ENCODE data around the gene ABCA3. TPM values are rescaled to one million over a fixed set of nuclear protein-coding genes. Genes with fewer than 3 reads are reported as not detected.

ABCA3 gene
- total and polyA plus RNA-seq, 2 donors = 5.5 to 8.3 TPM

DNA sequence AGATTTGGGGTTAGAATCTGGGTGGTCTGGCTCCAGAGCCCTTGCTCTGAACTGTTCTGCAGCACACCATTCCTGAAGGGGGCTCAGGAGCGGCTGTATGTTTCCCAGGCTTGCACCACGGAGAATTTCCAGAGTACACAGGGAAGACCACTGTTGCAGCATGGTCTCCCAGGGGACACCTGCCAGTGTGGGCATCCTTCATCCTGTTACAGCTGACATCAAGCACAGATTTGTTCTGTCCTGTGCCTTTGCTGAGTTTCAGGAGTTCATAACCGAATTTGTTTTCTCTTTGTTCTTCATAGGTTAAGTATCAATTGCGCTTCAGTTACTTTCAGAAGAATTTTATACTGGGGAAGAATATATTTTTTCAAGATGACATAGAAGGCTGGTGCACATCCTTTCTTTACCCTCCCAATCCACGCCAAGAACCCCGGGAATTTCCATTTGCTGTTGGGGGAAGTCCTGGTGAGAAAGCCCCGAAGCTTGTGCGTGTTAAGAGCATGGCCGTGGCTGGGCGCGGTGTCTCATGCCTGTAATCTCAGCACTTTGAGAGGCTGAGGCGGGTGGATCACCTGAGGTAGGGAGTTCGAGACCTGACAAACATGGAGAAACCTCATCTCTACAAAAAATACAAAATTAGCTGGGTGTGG is 26.3 kb upstream of the ABCA3 start:
- 91% methylated on average over 13 of the region's 13 CpGs for WGBS
- Histone ChIP-seq H3K36me3 (ENCODE audit: insufficient read depth) (no peaks in the 10 kb centered on the region), H3K4me3 (ENCODE audit: low read depth, low read length) (no peak overlapping the region), H3K4me1 (ENCODE audit: insufficient read depth) (no peaks in the 10 kb centered on the region), H3K27ac (ENCODE audit: low read depth) (no peak overlapping the region)
- no peak for DNase-seq (ENCODE audit: extremely low spot score)

DNA sequence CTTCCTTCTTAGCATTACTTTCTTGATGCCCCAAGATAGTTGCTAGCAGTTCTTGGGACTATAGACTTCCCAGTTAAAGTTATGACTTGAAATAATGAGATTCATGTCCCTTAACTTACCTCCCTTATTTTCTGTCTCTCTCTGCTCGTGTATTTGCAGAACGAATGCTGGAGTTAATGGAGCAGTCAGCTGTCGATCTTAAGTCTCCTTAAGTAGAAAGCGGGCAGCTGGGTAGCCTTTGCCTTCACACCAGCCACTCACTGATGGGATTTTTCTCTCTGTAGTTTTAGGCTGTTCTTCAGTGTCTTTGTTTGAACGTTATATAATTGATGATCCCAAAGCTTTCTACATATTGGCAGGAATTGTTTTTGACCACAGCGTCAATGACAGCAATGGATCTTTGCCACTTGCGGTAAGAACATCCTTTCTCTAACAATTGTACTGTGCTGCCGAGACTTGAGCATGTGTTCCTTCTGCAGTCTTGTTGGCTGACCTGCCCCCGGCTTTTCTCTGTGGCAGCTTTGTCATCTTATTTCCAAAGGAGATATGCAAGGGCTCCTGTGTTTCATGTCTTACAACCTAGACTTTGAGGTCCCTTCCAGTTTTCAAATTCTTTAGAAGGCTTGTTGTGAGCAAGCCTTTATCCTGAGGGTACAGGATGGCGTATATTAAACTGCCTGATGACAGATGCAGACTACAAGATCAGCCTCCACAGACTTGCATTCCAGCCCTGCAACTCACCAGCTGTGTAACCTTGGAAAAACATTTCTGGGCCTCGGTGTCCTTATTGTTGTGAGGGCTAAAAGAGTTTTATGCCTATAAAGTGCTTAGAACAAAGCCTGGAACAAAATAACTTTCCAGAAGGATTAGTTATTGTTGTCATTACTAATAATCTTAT is 25.1 kb upstream of the ABCA3 start:
- Histone ChIP-seq H3K4me3 (ENCODE audit: low read depth, low read length) (no peak overlapping the region), H3K36me3 (ENCODE audit: insufficient read depth) (no peaks in the 10 kb centered on the region), H3K4me1 (ENCODE audit: insufficient read depth) (no peaks in the 10 kb centered on the region), H3K27ac (ENCODE audit: low read depth) (no peak overlapping the region)
- 40% methylated on average over 11 of the region's 11 CpGs for WGBS
- no peak for DNase-seq (ENCODE audit: extremely low spot score)

DNA sequence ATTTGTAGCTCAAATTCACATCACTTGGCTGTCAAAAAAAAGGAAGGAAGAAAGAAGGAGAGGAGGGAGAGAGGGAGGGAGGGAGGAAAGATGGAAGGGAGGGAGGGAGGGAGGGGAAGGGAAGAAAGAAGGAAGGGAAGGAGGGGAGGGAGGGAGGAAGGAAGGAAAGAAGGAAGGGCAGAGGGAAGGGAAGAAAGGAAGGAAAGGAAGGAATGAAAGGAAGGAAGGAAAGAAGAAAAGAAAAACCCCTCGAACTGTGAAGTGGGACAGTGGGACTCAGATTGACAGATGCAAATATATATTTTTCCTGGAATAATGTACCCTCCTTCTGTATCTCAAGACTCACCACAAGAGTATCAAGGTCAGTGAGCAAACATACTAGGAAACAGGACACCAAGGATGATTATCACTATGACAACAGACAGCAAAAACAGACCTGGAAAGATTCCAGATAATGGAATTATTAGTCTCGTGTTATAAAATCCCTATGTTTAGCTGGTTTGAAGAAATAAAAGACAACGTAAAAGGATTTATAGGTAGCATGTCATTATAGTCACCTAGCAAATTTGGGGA is 24.2 kb upstream of the ABCA3 start:
- Histone ChIP-seq H3K4me3 (ENCODE audit: low read depth, low read length) (no peak overlapping the region), H3K36me3 (ENCODE audit: insufficient read depth) (no peaks in the 10 kb centered on the region), H3K27ac (ENCODE audit: low read depth) (no peak overlapping the region), H3K4me1 (ENCODE audit: insufficient read depth) (no peaks in the 10 kb centered on the region)
- DNase-seq (ENCODE audit: extremely low spot score) = no peak
- WGBS = 14% methylated on average over 3 of the region's 3 CpGs

DNA sequence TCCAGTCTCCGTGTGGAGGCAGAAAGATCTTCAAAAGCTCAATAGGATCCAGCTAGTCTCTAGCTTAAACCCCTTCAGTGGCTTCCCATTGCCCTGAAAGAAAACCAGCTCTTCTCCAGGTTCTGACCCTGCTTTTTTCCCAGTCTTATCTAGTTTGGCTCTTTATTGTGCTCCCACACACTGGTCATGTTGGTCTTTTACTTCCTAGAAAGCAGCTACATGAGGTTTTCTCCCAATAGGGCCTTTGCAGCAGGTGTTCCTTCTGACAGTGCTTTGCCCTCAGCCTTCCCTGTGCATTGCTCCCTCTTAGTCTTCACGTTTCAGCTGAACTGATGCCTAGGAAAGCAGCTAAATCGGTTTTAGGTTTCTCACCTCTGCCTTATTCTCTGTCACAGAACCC is 21.7 kb upstream of the ABCA3 start:
- H3K36me3 ChIP-seq (ENCODE audit: insufficient read depth) = no peaks in the 10 kb centered on the region
- H3K27ac ChIP-seq (ENCODE audit: low read depth) = no peak overlapping the region
- no peak for DNase-seq (ENCODE audit: extremely low spot score)
- H3K4me3 ChIP-seq (ENCODE audit: low read depth, low read length) = no peak overlapping the region
- 55% methylated on average over 3 of the region's 3 CpGs for WGBS
- no peaks in the 10 kb centered on the region for H3K4me1 ChIP-seq (ENCODE audit: insufficient read depth)

DNA sequence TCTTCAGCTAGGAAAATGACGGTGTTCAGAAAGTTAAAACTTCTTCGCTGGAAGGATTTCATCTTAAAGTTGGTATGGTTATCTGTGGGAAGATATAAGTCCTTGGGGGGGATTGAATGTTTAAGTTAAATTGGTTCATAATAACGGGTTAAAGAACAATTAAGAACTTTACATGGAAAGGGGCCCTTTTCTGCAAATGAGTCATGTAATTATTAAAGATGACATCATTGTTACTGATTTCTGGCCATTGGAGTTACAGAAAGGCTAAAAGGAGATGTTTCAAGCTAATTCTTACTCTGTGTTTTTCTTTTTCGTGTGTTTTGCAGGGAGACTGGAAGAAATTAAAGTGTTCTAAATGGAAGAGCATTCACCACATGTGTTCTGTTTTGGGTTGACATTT is 20.6 kb upstream of the ABCA3 start:
- no peak overlapping the region for H3K4me3 ChIP-seq (ENCODE audit: low read depth, low read length)
- DNase-seq (ENCODE audit: extremely low spot score) = no peak
- H3K36me3 ChIP-seq (ENCODE audit: insufficient read depth) = no peaks in the 10 kb centered on the region
- H3K4me1 ChIP-seq (ENCODE audit: insufficient read depth) = no peaks in the 10 kb centered on the region
- no peak overlapping the region for H3K27ac ChIP-seq (ENCODE audit: low read depth)
- 73% methylated on average over 4 of the region's 4 CpGs for WGBS

DNA sequence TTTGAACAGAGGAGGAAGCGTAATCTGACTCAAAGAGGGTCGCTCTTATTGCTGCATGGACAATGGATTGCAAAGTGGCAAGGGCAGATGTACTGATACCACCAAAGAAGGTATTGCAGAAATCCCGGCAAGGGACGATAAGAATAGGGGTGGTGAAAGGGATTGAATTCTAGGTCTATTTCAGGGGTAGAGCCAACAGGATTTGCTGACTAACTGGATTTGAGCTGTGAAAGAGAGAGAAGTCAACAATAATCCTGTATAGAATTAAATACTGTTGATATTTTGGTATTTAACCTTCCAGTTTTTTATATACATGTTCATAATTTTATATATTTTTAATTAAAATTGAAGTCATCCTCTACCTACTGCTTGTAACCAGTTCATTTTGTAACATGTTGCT is 19.4 kb upstream of the ABCA3 start:
- H3K27ac ChIP-seq (ENCODE audit: low read depth) = no peak overlapping the region
- WGBS = 68% methylated on average over 4 of the region's 4 CpGs
- no peak overlapping the region for H3K4me3 ChIP-seq (ENCODE audit: low read depth, low read length)
- H3K4me1 ChIP-seq (ENCODE audit: insufficient read depth) = no peaks in the 10 kb centered on the region
- DNase-seq (ENCODE audit: extremely low spot score) = no peak
- no peaks in the 10 kb centered on the region for H3K36me3 ChIP-seq (ENCODE audit: insufficient read depth)

DNA sequence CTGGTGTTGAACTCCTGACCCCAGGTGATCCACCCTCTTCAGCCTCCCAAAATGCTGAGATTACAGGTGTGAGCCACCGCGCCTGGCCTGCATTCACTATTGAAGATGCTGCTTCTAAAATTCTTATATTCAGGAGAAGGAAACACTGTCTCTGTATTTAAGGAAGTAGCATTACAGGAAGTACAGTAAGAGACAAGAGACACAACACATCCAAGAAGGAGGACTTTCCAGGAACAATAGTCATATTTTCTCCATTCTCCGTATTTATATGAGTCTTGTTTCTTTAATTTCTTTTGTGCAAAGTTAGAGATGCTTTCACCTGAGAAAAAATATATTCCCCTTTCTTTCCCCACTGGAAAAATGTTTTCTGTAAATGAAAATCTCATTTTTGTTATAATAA is 18.3 kb upstream of the ABCA3 start:
- H3K27ac ChIP-seq (ENCODE audit: low read depth) = no peak overlapping the region
- no peak for DNase-seq (ENCODE audit: extremely low spot score)
- 95% methylated on average over 3 of the region's 3 CpGs for WGBS

DNA sequence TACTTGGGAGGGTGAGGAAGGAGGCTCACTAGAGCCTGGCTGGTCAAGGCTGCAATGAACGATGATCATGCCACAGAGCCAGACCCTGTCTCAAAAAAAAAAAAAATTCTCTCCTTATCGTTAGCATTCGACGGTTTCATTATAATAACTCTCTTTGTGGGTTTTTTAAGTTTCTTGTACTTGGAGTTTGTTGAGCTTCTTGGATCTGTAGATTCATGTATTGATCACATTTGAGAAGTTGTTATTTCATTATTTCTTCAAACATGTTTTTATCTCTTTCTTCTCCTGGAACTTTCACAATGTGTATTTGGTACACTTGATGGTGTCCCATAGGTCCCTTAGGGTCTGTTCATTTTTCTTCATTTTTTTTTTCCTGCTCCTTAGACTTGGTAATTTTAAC is 16.8 kb upstream of the ABCA3 start:
- Histone ChIP-seq H3K36me3 (ENCODE audit: insufficient read depth) (no peaks in the 10 kb centered on the region), H3K4me1 (ENCODE audit: insufficient read depth) (no peaks in the 10 kb centered on the region), H3K4me3 (ENCODE audit: low read depth, low read length) (no peak overlapping the region), H3K27ac (ENCODE audit: low read depth) (no peak overlapping the region)
- no peak for DNase-seq (ENCODE audit: extremely low spot score)
- WGBS = 95% methylated on average over 4 of the region's 4 CpGs

More for the DNA sequence above, 18.3 kb upstream of the ABCA3 start:
- H3K4me3 ChIP-seq (ENCODE audit: low read depth, low read length) = no peak overlapping the region
- H3K36me3 ChIP-seq (ENCODE audit: insufficient read depth) = no peaks in the 10 kb centered on the region
- no peaks in the 10 kb centered on the region for H3K4me1 ChIP-seq (ENCODE audit: insufficient read depth)

DNA sequence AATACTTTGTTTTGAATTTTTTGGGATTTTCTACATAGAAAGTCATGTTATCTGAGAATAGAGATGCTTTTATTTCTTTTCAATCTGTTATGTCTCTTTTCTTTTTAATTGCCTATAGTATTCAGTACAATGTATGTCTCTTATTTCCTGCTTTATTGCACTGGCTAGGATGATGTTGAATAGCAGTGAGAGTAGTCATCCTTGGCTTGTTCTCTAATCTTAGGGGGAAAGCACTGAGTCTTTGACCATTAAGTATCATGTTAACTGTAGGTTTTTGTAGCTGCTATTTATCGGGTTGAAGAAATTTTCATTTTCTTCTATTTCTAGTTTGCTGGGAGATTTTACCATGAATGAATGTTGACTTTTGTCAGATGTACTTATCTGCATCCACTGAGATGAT is 10.0 kb upstream of the ABCA3 start:
- H3K4me1 ChIP-seq (ENCODE audit: insufficient read depth) = no peaks in the 10 kb centered on the region
- DNase-seq (ENCODE audit: extremely low spot score) = no peak
- no peak overlapping the region for H3K4me3 ChIP-seq (ENCODE audit: low read depth, low read length)
- no peaks in the 10 kb centered on the region for H3K36me3 ChIP-seq (ENCODE audit: insufficient read depth)
- H3K27ac ChIP-seq (ENCODE audit: low read depth) = no peak overlapping the region
- 75% methylated on average over 1 of the region's 1 CpG for whole genome bisulfite sequencing

DNA sequence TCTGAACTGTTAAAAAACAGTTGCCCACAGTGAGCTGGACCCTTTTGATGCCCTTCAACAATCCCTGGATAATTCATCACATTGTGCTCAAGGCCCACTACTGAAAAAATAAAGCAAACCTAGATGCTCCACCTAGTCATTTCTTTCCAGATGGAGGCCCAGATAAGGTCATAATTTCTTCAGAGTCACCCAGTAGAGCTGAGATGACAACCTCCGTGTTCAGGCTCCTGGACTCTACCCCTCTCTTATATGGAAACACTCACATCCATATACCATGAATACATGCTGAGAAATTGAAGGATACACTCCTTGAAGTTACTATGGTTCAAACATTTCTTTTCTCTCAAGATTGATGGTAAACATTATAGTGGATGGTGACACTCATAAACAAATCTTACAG is 2.7 kb upstream of the ABCA3 start:
- Histone ChIP-seq H3K27ac (ENCODE audit: low read depth) (no peak overlapping the region), H3K36me3 (ENCODE audit: insufficient read depth) (no peaks in the 10 kb centered on the region), H3K4me3 (ENCODE audit: low read depth, low read length) (no peak overlapping the region), H3K4me1 (ENCODE audit: insufficient read depth) (peaks cover 2% of the 10 kb centered on the region)
- DNase-seq (ENCODE audit: extremely low spot score) = no peak
- WGBS = 66% methylated on average over 1 of the region's 1 CpG

DNA sequence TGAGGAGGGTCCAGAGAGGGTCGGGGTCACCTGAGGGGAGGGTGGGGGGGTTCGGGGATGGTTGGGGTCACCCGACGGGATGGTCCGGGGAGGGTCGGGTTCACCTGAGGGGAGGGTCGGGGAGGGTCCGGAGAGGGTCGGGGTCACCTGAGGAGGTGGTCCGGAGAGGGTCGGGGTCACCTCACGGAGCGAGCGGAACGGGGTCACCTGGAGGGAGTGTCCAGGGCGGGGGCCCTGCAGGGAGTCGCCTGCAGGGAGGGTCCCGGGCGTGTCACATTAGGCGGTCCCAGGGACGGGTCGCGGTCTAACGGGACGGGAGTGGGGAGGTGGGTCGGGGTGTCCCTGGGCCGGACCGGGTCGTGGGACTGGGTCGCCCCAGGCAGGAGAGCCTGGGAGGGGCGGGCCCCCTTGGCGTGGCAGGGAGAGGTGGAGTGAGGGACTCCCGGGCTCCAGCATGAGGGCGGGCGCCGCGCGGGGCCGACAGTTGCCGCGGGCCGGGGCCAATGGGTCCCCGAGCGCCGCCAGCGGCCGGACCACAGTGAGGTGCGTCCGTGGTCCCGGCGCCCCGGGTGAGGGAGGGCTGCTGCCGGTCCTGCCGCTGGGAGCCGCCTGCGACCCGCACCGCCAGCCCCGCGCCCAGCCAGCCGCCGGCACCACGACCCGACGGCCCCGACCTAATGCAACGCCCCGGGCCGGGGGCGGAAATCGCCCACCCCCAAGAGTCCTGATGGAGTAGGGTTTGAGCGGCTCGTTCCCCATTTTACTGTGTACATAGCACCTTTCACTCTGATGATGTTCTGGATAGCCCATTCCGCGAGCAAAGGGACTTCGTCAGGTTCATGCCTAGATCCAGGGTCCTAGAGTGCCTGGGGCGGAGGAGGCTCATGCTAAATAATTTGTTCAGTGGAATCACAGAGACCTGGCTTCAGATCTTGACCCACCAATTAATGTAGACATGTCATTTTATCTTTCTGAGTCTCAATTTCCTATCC is 1.2 kb upstream of the ABCA3 start:
- H3K4me1 ChIP-seq (ENCODE audit: insufficient read depth) = peaks cover 2% of the 10 kb centered on the region
- no peak for DNase-seq (ENCODE audit: extremely low spot score)
- 19% methylated on average over 77 of the region's 77 CpGs for WGBS
- H3K36me3 ChIP-seq (ENCODE audit: insufficient read depth) = no peaks in the 10 kb centered on the region
- H3K4me3 ChIP-seq (ENCODE audit: low read depth, low read length) = no peak overlapping the region
- H3K27ac ChIP-seq (ENCODE audit: low read depth) = no peak overlapping the region

DNA sequence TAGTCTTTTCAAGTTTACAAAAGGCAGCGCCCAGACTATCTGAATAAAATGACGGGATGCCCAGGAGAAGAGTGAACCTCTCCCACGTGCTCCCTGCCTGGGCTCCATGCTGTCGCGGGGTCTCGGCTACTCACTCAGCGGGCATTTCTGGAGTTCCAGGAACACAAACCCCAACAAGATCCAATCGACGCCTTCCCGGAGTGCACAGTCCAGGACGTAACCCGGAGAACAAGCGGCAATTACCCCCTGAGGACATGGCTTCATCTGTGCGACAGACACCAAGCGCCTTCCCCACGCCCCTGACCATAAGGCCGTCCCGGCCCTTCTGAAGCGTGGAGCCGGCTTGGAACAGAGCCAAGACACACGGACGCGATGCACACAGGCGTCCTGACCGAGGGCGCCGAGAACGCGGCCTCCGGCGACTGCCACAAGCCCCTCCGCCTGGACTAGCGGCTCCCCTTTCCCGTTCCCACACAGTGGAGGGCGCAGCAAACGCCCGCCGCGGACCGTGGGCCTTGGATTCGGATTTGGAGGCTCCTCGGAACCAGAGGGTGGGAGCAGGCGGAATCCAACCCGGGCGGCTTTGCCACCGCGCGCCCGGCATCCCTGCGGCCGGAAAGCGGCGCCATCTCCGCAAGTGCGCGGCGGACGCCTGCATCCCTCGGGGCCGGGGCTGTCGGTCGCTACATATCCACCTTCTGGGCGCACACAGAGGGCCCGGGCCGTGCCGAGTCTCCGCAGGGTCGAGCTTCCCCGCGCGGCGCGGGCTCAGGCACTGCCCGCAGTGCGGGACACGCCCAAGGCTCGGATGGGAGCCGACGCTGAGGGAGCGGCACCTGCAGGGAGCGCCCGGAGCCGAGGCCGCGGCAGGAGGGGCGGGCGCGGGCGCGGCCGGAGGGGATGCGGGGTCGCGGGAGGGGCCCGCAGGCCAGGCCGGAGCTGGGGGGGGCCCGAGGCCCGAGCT is 725 bp downstream of the ABCA3 start:
- peak overlapping the region; percentile 69 for H3K4me3 ChIP-seq (ENCODE audit: low read depth, low read length)
- H3K36me3 ChIP-seq (ENCODE audit: insufficient read depth) = no peaks in the 10 kb centered on the region
- no peak for DNase-seq (ENCODE audit: extremely low spot score)
- H3K4me1 ChIP-seq (ENCODE audit: insufficient read depth) = peaks cover 2% of the 10 kb centered on the region
- no peak overlapping the region for H3K27ac ChIP-seq (ENCODE audit: low read depth)
- 3% methylated on average over 98 of the region's 98 CpGs for WGBS
